Parathyroid adenoma (tissue), 2 donors: ENCODE results near the gene GFPT2.

ENCODE experiments used
- H2AFZ ChIP-seq: fragments of 300-600 bp; sonication (generic); one replicate; pipeline ENCODE4 v1.7.0; 2017; ENCODE audit warnings: antibody characterized with exemption, mild to moderate bottlenecking
- H3K27ac ChIP-seq: fragments of 300-600 bp; sonication (generic); one replicate; pipeline ENCODE4 v1.7.0; 2017
- H3K27me3 ChIP-seq: fragments of 300-600 bp; sonication (generic); one replicate; pipeline ENCODE4 v1.7.0; 2017; ENCODE audit warnings: low read length; ENCODE audit not compliant: control insufficient read depth, insufficient read depth
- H3K36me3 ChIP-seq: fragments of 300-600 bp; sonication (generic); one replicate; pipeline ENCODE4 v1.7.0; 2017; ENCODE audit warnings: low read length; ENCODE audit not compliant: control insufficient read depth, insufficient read depth
- H3K4me1 ChIP-seq: fragments of 300-600 bp; sonication (generic); one replicate; pipeline ENCODE4 v1.7.0; 2017; ENCODE audit warnings: control low read depth
- H3K4me2 ChIP-seq: fragments of 300-600 bp; sonication (generic); one replicate; pipeline ENCODE4 v1.7.0; 2017; ENCODE audit warnings: low read length
- H3K4me3 ChIP-seq: fragments of 300-600 bp; sonication (generic); one replicate; pipeline ENCODE4 v1.7.0; 2017; ENCODE audit warnings: low read depth, low read length
- H3K79me2 ChIP-seq: fragments of 300-600 bp; sonication (generic); one replicate; pipeline ENCODE4 v1.7.0; 2017; ENCODE audit warnings: control low read depth
- H3K9ac ChIP-seq: fragments of 300-600 bp; sonication (generic); one replicate; pipeline ENCODE4 v1.7.0; 2017; ENCODE audit warnings: mild to moderate bottlenecking
- H3K9me3 ChIP-seq: fragments of 300-600 bp; sonication (generic); one replicate; pipeline ENCODE4 v1.7.0; 2017; ENCODE audit warnings: low read length; ENCODE audit not compliant: control insufficient read depth
- TF ChIP-seq, protein P1 (sequence below): fragments of 300-600 bp; sonication (generic); IDR thresholded peaks from one replicate; pipeline ENCODE4 v1.7.0; 2017; ENCODE audit warnings: antibody characterized with exemption, mild to moderate bottlenecking
- donor health status: primary hyperparathyroidism.

GFPT2 gene

DNA sequence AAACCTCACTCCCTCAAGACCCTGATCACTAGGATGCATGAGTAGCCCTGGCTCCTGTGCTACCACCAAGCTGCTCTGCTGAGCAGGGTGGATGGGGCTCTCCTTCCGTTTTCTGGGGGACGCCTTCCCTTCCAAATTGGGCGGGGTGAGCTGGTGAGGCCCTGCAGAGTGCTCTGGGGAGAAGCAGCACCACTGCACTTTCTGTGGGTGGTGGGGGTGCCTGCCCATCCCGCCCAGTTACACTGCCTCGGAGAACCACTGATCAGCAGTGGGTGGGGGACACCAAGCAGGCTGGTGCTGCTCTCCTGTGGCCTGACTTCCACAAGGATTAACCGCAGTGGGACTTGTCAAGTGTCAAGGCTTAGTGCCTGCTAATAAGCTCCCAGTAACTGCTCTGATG is 19.0 kb downstream of the GFPT2 start:
- Histone ChIP-seq H3K4me2 (no peak overlapping the region), H3K9me3 (no peaks in the 10 kb centered on the region), H3K36me3 (no peaks in the 10 kb centered on the region), H3K4me1 (no peaks in the 10 kb centered on the region), H3K79me2 (no peaks in the 10 kb centered on the region), H3K27me3 (no peaks in the 10 kb centered on the region), H3K4me3 (no peak overlapping the region), H3K27ac (no peak overlapping the region), H2AFZ (no peak overlapping the region), H3K9ac (no peak overlapping the region)
- TF ChIP-seq, protein P1, sequence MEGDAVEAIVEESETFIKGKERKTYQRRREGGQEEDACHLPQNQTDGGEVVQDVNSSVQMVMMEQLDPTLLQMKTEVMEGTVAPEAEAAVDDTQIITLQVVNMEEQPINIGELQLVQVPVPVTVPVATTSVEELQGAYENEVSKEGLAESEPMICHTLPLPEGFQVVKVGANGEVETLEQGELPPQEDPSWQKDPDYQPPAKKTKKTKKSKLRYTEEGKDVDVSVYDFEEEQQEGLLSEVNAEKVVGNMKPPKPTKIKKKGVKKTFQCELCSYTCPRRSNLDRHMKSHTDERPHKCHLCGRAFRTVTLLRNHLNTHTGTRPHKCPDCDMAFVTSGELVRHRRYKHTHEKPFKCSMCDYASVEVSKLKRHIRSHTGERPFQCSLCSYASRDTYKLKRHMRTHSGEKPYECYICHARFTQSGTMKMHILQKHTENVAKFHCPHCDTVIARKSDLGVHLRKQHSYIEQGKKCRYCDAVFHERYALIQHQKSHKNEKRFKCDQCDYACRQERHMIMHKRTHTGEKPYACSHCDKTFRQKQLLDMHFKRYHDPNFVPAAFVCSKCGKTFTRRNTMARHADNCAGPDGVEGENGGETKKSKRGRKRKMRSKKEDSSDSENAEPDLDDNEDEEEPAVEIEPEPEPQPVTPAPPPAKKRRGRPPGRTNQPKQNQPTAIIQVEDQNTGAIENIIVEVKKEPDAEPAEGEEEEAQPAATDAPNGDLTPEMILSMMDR = no peak

DNA sequence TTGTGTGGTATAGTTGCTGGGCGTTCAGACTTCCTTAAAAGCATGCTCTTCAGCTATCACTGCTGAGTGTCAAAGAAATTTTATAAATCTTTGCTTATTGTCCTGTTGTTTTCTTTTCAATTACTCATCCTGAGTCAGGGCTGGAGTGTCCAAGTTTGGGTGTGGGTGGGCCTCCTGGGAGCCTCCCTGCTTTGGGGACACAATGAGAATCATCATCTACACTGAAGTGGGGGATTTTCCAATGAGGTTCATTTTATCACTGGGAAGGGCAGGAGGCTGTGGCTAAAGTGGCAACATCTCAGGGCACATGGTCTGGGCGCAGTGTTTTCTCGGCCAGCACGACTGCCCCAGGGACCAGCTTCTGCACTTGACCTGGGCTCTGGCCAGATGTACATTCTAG is 19.5 kb downstream of the GFPT2 start:
- H3K4me1 ChIP-seq = no peaks in the 10 kb centered on the region
- no peaks in the 10 kb centered on the region for H3K79me2 ChIP-seq
- H3K4me2 ChIP-seq = no peak overlapping the region
- TF ChIP-seq, protein P1 = no peak
- H3K4me3 ChIP-seq = no peak overlapping the region
- H3K36me3 ChIP-seq = no peaks in the 10 kb centered on the region
- H2AFZ ChIP-seq = no peak overlapping the region
- H3K9ac ChIP-seq = no peak overlapping the region
- H3K9me3 ChIP-seq = no peaks in the 10 kb centered on the region
- H3K27me3 ChIP-seq = no peaks in the 10 kb centered on the region
- no peak overlapping the region for H3K27ac ChIP-seq

DNA sequence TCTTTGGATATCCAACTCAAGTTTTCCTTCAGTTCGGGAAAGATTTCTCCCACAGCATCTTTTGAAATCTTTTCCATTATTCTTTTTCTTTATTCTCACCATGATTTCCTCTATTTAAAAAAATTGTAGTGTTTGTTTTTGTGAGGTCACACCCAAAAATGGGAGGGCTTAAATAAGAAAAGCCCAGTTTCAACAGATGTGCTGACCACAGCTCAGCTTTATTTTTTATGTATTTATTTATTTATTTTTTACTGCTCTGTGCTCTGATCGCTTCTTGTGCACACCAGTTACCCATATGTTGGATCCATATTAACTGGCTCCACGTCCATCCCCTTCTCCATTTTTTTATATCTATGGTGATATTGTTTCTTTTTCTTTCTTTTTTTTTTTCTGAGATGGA is 20.3 kb downstream of the GFPT2 start:
- no peaks in the 10 kb centered on the region for H3K9me3 ChIP-seq
- H3K27me3 ChIP-seq = no peaks in the 10 kb centered on the region
- TF ChIP-seq, protein P1 = no peak
- no peak overlapping the region for H3K9ac ChIP-seq
- H3K79me2 ChIP-seq = no peaks in the 10 kb centered on the region
- H3K4me3 ChIP-seq = no peak overlapping the region
- no peak overlapping the region for H2AFZ ChIP-seq
- H3K36me3 ChIP-seq = no peaks in the 10 kb centered on the region
- H3K4me2 ChIP-seq = no peak overlapping the region
- no peak overlapping the region for H3K27ac ChIP-seq
- no peaks in the 10 kb centered on the region for H3K4me1 ChIP-seq

DNA sequence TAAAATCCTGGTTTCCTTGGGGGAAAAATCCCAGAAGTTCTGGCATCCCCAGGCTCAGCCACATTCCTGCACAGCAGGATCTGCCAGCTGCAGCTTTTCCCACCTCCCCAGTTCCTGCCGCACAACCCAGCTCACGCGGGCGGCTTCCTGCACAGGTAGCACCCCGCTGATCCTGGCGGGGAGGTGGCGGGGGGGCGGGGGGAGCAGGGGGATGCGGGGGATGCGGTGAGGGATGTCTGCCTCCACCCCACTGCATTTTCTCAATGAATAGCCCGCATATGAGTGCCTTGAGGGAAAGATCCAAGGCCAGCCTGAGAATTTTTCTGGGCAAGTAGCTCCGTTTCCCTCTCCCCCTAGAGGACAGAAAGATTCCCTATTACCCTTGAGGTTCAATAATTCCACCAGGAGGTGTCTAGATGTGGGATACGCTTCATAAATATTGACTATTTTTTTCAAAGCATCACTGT is 21.1 kb downstream of the GFPT2 start:
- TF ChIP-seq, protein P1 = no peak
- H3K27ac ChIP-seq = no peak overlapping the region

GRCh38 chr5:180331647-180331950 is 21.5 kb downstream of the GFPT2 start:
- no peak overlapping the region for H3K4me2 ChIP-seq
- H2AFZ ChIP-seq = no peak overlapping the region
- H3K4me1 ChIP-seq = no peaks in the 10 kb centered on the region
- no peak overlapping the region for H3K9ac ChIP-seq
- H3K27me3 ChIP-seq = no peaks in the 10 kb centered on the region
- no peaks in the 10 kb centered on the region for H3K79me2 ChIP-seq
- H3K27ac ChIP-seq = no peak overlapping the region
- H3K36me3 ChIP-seq = no peaks in the 10 kb centered on the region
- H3K4me3 ChIP-seq = no peak overlapping the region
- TF ChIP-seq, protein P1 = no peak
- H3K9me3 ChIP-seq = no peaks in the 10 kb centered on the region

More for the DNA sequence above, 21.1 kb downstream of the GFPT2 start:
- H3K4me2 ChIP-seq = no peak overlapping the region
- H3K27me3 ChIP-seq = no peaks in the 10 kb centered on the region
- H2AFZ ChIP-seq = no peak overlapping the region
- H3K4me3 ChIP-seq = no peak overlapping the region
- H3K36me3 ChIP-seq = no peaks in the 10 kb centered on the region
- H3K4me1 ChIP-seq = no peaks in the 10 kb centered on the region
- no peaks in the 10 kb centered on the region for H3K79me2 ChIP-seq
- no peaks in the 10 kb centered on the region for H3K9me3 ChIP-seq
- H3K9ac ChIP-seq = no peak overlapping the region
